Activated B cell treated with CpG ODN at 0.5 μM for 24 hours (primary cell): ENCODE measurements around the gene ARHGEF2. TPM values are rescaled to one million over a fixed set of nuclear protein-coding genes. Genes with fewer than 3 reads are reported as not detected.

ENCODE experiments used
- ATAC-seq: fragments of 200-7000 bp; cut with Tn5 transposase; one replicate; pipeline ENCODE4 v1.10.0; 2021; ENCODE audit warnings: low read depth, mild to moderate bottlenecking, moderate library complexity
- CTCF ChIA-PET: fragments of 350-600 bp; sonication (Branson Sonifier 250); formaldehyde crosslinking; loops from one replicate; lab custom pipeline; 2021; ENCODE audit warnings: antibody characterized with exemption; lab: Charles Lee
- POLR2A ChIA-PET: fragments of 350-600 bp; sonication (Branson Sonifier 250); formaldehyde crosslinking; loops from one replicate; lab custom pipeline; 2021; ENCODE audit warnings: antibody characterized with exemption; lab: Charles Lee
- DNase-seq: peaks from one replicate; pipeline ENCODE4 v3.0.0; 2022
- H3K27ac Mint-ChIP-seq: one replicate; pipeline ENCODE4 v1.8.0; 2020; ENCODE audit warnings: mixed read lengths
- H3K27me3 Mint-ChIP-seq: one replicate; pipeline ENCODE4 v1.8.0; 2021; ENCODE audit warnings: mixed read lengths
- H3K36me3 Mint-ChIP-seq: one replicate; pipeline ENCODE4 v1.8.0; 2021; ENCODE audit warnings: low read depth, mixed read lengths
- H3K4me1 Mint-ChIP-seq: one replicate; pipeline ENCODE4 v1.8.0; 2021; ENCODE audit warnings: mixed read lengths
- H3K4me3 Mint-ChIP-seq: one replicate; pipeline ENCODE4 v1.8.0; 2020; ENCODE audit warnings: mild to moderate bottlenecking, mixed read lengths
- H3K9me3 Mint-ChIP-seq: one replicate; pipeline ENCODE4 v1.8.0; 2020; ENCODE audit warnings: mixed read lengths
- CTCF ChIP-seq: fragments of 200-600 bp; IDR thresholded peaks from one replicate; pipeline ENCODE4 v1.8.0; 2022; ENCODE audit warnings: antibody characterized with exemption, mild to moderate bottlenecking
- intact Hi-C: fragments of 100-400 bp; cut with micrococcal nuclease; formaldehyde crosslinking; loops from one replicate; pipeline ENCODE4 v1.15.1; 2024
- total RNA-seq: library from RNA; stranded (reverse); gene quantifications from 2 replicates; pipeline ENCODE4 v1.2.3, GENCODE V29; 2022

Gene ARHGEF2
- total RNA-seq, 1 donor from 2014 or later, result 207 TPM

GRCh38 chr1:155911156-155912055, 66.9 kb downstream of the ARHGEF2 start, which contains the start of gene RIT1:
RIT1 (minus strand) TSS chr1:155911349; CDS start chr1:155910761, 588 bp downstream.
- Mint-ChIP-seq H3K27ac (peak within 1 kb of the TSS; percentile 97), H3K27me3 (no peaks in the 10 kb centered on the region), H3K4me3 (peak within 1 kb of the TSS; percentile 99), H3K4me1 (peaks cover 22% of the 10 kb centered on the region), H3K36me3 (peaks cover 82% of the 10 kb centered on the region), H3K9me3 (no peaks in the 10 kb centered on the region)
- ChIA-PET POLR2A (interaction anchor here (0.5 to 1.7 kb wide), 6 partner anchors 19 to 166 kb away, joined by 3 to 17 read pairs (median 6); partner anchors contain the start of genes ARHGEF2, KHDC4 and UBQLN4), CTCF (no interaction called here)
- intact Hi-C loops, result loop anchor here (1.0 to 5.0 kb wide), 5 partner anchors 23 to 141 kb away; partner anchors contain the start of genes ARHGEF2, KHDC4, LAMTOR2 and SYT11
- ATAC-seq (peak; percentile 97), DNase-seq (peak; percentile 74)
- TF ChIP-seq CTCF, result no peak

GRCh38 chr1:155910621-155911121, 67.7 kb downstream of the ARHGEF2 start:
- Mint-ChIP-seq H3K27me3 (no peaks in the 10 kb centered on the region), H3K36me3 (peaks cover 80% of the 10 kb centered on the region), H3K27ac (peak overlapping the region; percentile 97), H3K9me3 (no peaks in the 10 kb centered on the region), H3K4me1 (peaks cover 22% of the 10 kb centered on the region), H3K4me3 (peak overlapping the region; percentile 99)
- no peak for TF ChIP-seq CTCF
- CTCF ChIA-PET, result no interaction called here
- peak; percentile 29 for ATAC-seq
- DNase-seq, result no peak
- intact Hi-C loops, result loop anchor here (1.0 to 5.0 kb wide), 5 partner anchors 24 to 142 kb away; partner anchors contain the start of genes ARHGEF2, KHDC4, LAMTOR2 and SYT11
- POLR2A ChIA-PET, result interaction anchor here (0.5 to 1.2 kb wide), 4 partner anchors 67 to 165 kb away, joined by 3 to 7 read pairs (median 6); partner anchors contain the start of genes ARHGEF2 and UBQLN4

- POLR2A ChIA-PET, result interaction anchor here (0.6 to 0.7 kb wide), 4 partner anchors 24 to 737 kb away, joined by 3 to 4 read pairs (median 4); no protein-coding TSS in a partner anchor
- ATAC-seq (peak; percentile 13), DNase-seq (no peak)
Measured at GRCh38 chr1:155909894-155910293, 68.5 kb downstream of the ARHGEF2 start.

GRCh38 chr1:155904261-155904660, 74.1 kb downstream of the ARHGEF2 start:
- no peak for DNase-seq
- Mint-ChIP-seq H3K27me3 (no peaks in the 10 kb centered on the region), H3K4me3 (no peak overlapping the region), H3K9me3 (no peaks in the 10 kb centered on the region), H3K27ac (no peak overlapping the region), H3K4me1 (no peaks in the 10 kb centered on the region), H3K36me3 (peaks cover 75% of the 10 kb centered on the region)
- ChIA-PET POLR2A (interaction anchor here (0.7 kb wide), 1 partner anchor 49 kb away, joined by 4 read pairs; no protein-coding TSS in a partner anchor), CTCF (interaction anchor here (0.9 to 1.1 kb wide), 2 partner anchors 12 to 86 kb away, joined by 3 read pairs; no protein-coding TSS in a partner anchor)
- TF ChIP-seq CTCF, result no peak
- ATAC-seq, result no peak
- intact Hi-C loops, result no loop called here

More at GRCh38 chr1:155909894-155910293, 68.5 kb downstream of the ARHGEF2 start:
- CTCF ChIA-PET, result no interaction called here
- no peak for TF ChIP-seq CTCF
- intact Hi-C loops, result loop anchor here (2.0 to 5.0 kb wide), 2 partner anchors 69 to 142 kb away; partner anchors contain the start of genes ARHGEF2, LAMTOR2 and UBQLN4
- peak overlapping the region; percentile 97 for H3K27ac Mint-ChIP-seq
- H3K36me3 Mint-ChIP-seq, result peaks cover 78% of the 10 kb centered on the region
- H3K27me3 Mint-ChIP-seq, result no peaks in the 10 kb centered on the region
- H3K9me3 Mint-ChIP-seq, result no peaks in the 10 kb centered on the region
- H3K4me1 Mint-ChIP-seq, result peaks cover 22% of the 10 kb centered on the region
- H3K4me3 Mint-ChIP-seq, result peak overlapping the region; percentile 99
